CD4-positive, alpha-beta T cell treated with Interleukin-4 for 4 hours (primary cell): ENCODE data around the gene CCKAR.
"Not testable (repeated sequence)": the region's sequence is repeated elsewhere in the genome, so short reads cannot be mapped to it uniquely, and the experiment has no call there.

Source experiments
- DNase-seq: peaks from one replicate; pipeline ENCODE4 v3.0.0-alpha.2; 2020

The CCKAR gene

GRCh38 chr4:26490111-26490959 is at the start of gene CCKAR:
Gene CCKAR (minus strand): TSS chr4:26490484. CDS start chr4:26490267, 217 bp downstream.
- no peak for DNase-seq

- no peak for DNase-seq
Observed at GRCh38 chr4:26533685-26534084, 43.4 kb upstream of the CCKAR start.

GRCh38 chr4:26531491-26532116 is 41.3 kb upstream of the CCKAR start:
- DNase-seq, result no peak

- no peak for DNase-seq
Observed at GRCh38 chr4:26530099-26530498, 39.8 kb upstream of the CCKAR start.

- DNase-seq, result no peak
Observed at GRCh38 chr4:26529479-26529878, 39.2 kb upstream of the CCKAR start.

- no peak for DNase-seq
Observed at GRCh38 chr4:26525771-26526150, 35.5 kb upstream of the CCKAR start.

GRCh38 chr4:26525136-26525770 is 35.0 kb upstream of the CCKAR start:
- DNase-seq, result no peak

GRCh38 chr4:26524011-26524410 is 33.7 kb upstream of the CCKAR start:
- DNase-seq, result no peak

GRCh38 chr4:26522478-26522877 is 32.2 kb upstream of the CCKAR start:
- no peak for DNase-seq

GRCh38 chr4:26520728-26521450 is 30.6 kb upstream of the CCKAR start:
- no peak for DNase-seq

- no peak for DNase-seq
Observed at GRCh38 chr4:26515936-26516335, 25.7 kb upstream of the CCKAR start.

GRCh38 chr4:26510334-26510964 is 20.2 kb upstream of the CCKAR start:
- no peak for DNase-seq

- no peak for DNase-seq
Observed at GRCh38 chr4:26509681-26510333, 19.5 kb upstream of the CCKAR start.

GRCh38 chr4:26507286-26507685 is 17.0 kb upstream of the CCKAR start:
- no peak for DNase-seq

- DNase-seq, result no peak
Observed at GRCh38 chr4:26503844-26504243, 13.6 kb upstream of the CCKAR start.

GRCh38 chr4:26503427-26503826 is 13.1 kb upstream of the CCKAR start:
- no peak for DNase-seq

GRCh38 chr4:26500565-26500999 is 10.3 kb upstream of the CCKAR start:
- not testable (repeated sequence) for DNase-seq

- no peak for DNase-seq
Observed at GRCh38 chr4:26496207-26496783, 6.0 kb upstream of the CCKAR start.

- DNase-seq, result no peak
Observed at GRCh38 chr4:26493461-26493860, 3.2 kb upstream of the CCKAR start.

GRCh38 chr4:26491449-26492170 is 1.3 kb upstream of the CCKAR start:
- no peak for DNase-seq

- DNase-seq, result no peak
Observed at GRCh38 chr4:26490960-26491284, 638 bp upstream of the CCKAR start.
